DND-41 (cell line): Measurements from ENCODE around the gene RBFOX1.

Experiments
- ATAC-seq: fragments of 200-7000 bp; cut with Tn5 transposase; 3 replicates; pipeline ENCODE4 v1.9.1; 2021; ENCODE audit warnings: low read depth; ENCODE audit not compliant: insufficient read depth
- DNase-seq: peaks from one replicate; pipeline ENCODE4 v3.0.0-alpha.2; 2020
- H2AFZ ChIP-seq: 2 replicates; pipeline ENCODE4 v1.6.0; 2012; ENCODE audit warnings: low read depth, low read length
- H3K27ac ChIP-seq: 2 replicates; pipeline ENCODE4 v1.5.1; 2012; ENCODE audit warnings: low read length, inconsistent platforms
- H3K27me3 ChIP-seq: fragments of 200-600 bp; sonication (generic); 2 replicates; pipeline ENCODE4 v1.6.0; 2012; ENCODE audit warnings: low read length, mild to moderate bottlenecking, inconsistent platforms; ENCODE audit not compliant: insufficient read depth, poor library complexity
- H3K36me3 ChIP-seq: 2 replicates; pipeline ENCODE4 v1.5.1; 2012; ENCODE audit warnings: low read length, inconsistent platforms; ENCODE audit not compliant: insufficient read depth
- H3K4me1 ChIP-seq: 2 replicates; pipeline ENCODE4 v1.5.1; 2012; ENCODE audit warnings: mild to moderate bottlenecking, low read length; ENCODE audit not compliant: insufficient read depth
- H3K4me2 ChIP-seq: 2 replicates; pipeline ENCODE4 v1.6.0; 2012; ENCODE audit warnings: mild to moderate bottlenecking, moderate library complexity, low read length, inconsistent platforms; ENCODE audit not compliant: insufficient read depth
- H3K4me3 ChIP-seq, 2 experiments: fragments of 200-600 bp in 1 of 2; shearing (Covaris generic) in 1 of 2; 2 replicates each; pipeline ENCODE4 v1.5.1; 2012 to 2016; ENCODE audit warnings: inconsistent platforms in 2 of 2, low read length in 2 of 2, mild to moderate bottlenecking in 2 of 2, low read depth in 1 of 2, moderate library complexity in 1 of 2
- H3K79me2 ChIP-seq: 2 replicates; pipeline ENCODE4 v1.6.0; 2012; ENCODE audit warnings: low read length, inconsistent platforms; ENCODE audit not compliant: insufficient read depth
- H3K9ac ChIP-seq: 2 replicates; pipeline ENCODE4 v1.6.0; 2012; ENCODE audit warnings: low read depth, mild to moderate bottlenecking, inconsistent platforms, low read length, moderate library complexity
- H3K9me3 ChIP-seq: 2 replicates; pipeline ENCODE4 v1.5.1; 2012; ENCODE audit warnings: low read length, moderate library complexity, mild to moderate bottlenecking, inconsistent platforms; ENCODE audit not compliant: insufficient read depth, severe bottlenecking
- H4K20me1 ChIP-seq: 2 replicates; pipeline ENCODE4 v1.6.0; 2012; ENCODE audit warnings: low read length; ENCODE audit not compliant: insufficient read depth
- CTCF ChIP-seq: IDR thresholded peaks from 2 replicates; pipeline ENCODE4 v1.5.1; 2012; ENCODE audit warnings: borderline replicate concordance, low read length, moderate library complexity, mild to moderate bottlenecking; ENCODE audit not compliant: poor library complexity, severe bottlenecking; ENCODE audit errors: extremely low read depth
- EZH2 ChIP-seq: IDR thresholded peaks from 3 replicates; pipeline ENCODE4 v1.6.1; 2012; ENCODE audit warnings: borderline replicate concordance, low read depth, mild to moderate bottlenecking, moderate library complexity, low read length, inconsistent platforms; ENCODE audit not compliant: severe bottlenecking

Gene RBFOX1

DNA sequence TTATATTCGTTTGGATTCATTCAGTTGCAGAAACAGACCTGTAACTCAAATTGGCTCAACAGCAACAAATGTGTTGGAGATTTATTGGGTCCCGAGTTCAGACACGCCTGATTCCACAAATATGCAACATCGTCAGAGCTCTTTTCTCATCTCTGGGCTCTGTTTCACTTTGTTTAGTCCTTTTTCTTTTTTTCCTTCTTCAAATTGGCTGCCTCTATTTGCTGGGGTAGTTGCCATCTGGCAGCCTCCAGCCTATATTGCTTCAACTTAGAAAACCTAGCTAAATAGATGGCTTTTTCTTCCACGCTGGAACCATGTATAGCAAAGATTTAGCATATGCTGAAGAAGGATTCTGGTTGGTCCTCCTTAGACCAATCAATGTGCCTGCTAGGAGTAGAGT lies 398.5 kb downstream of the RBFOX1 start:
- Histone ChIP-seq H3K4me2 (no peak overlapping the region), H4K20me1 (no peaks in the 10 kb centered on the region), H3K9ac (no peak overlapping the region), H3K79me2 (no peaks in the 10 kb centered on the region), H3K36me3 (no peaks in the 10 kb centered on the region), H3K27ac (no peak overlapping the region), H3K4me1 (no peaks in the 10 kb centered on the region), H3K9me3 (no peaks in the 10 kb centered on the region), H3K27me3 (no peaks in the 10 kb centered on the region), H2AFZ (no peak overlapping the region), H3K4me3 (no peak overlapping the region)
- TF ChIP-seq CTCF, result no peak
- TF ChIP-seq EZH2, result no peak
- no peak for DNase-seq
- ATAC-seq, result no peak

- no peak for TF ChIP-seq CTCF
- Histone ChIP-seq H3K79me2 (no peaks in the 10 kb centered on the region), H3K4me1 (no peaks in the 10 kb centered on the region), H3K4me3 (no peak overlapping the region), H3K36me3 (no peaks in the 10 kb centered on the region), H3K4me2 (no peak overlapping the region), H3K27ac (no peak overlapping the region), H2AFZ (no peak overlapping the region), H3K27me3 (no peaks in the 10 kb centered on the region), H4K20me1 (no peaks in the 10 kb centered on the region), H3K9ac (no peak overlapping the region), H3K9me3 (no peaks in the 10 kb centered on the region)
- DNase-seq (no peak), ATAC-seq (no peak)
Measured at GRCh38 chr16:7736138-7736665, 403.6 kb downstream of the RBFOX1 start.

- Histone ChIP-seq H2AFZ (no peak overlapping the region), H3K4me2 (no peak overlapping the region), H3K9me3 (no peaks in the 10 kb centered on the region), H3K27ac (no peak overlapping the region), H3K4me1 (no peaks in the 10 kb centered on the region), H3K4me3 (no peak overlapping the region), H3K36me3 (no peaks in the 10 kb centered on the region), H4K20me1 (no peaks in the 10 kb centered on the region), H3K9ac (no peak overlapping the region), H3K27me3 (no peaks in the 10 kb centered on the region), H3K79me2 (no peaks in the 10 kb centered on the region)
- no peak for TF ChIP-seq CTCF
- no peak for TF ChIP-seq EZH2
- no peak for DNase-seq
- ATAC-seq, result no peak
Measured at GRCh38 chr16:7742626-7743025, 410.0 kb downstream of the RBFOX1 start.

- DNase-seq, result no peak
- no peak for TF ChIP-seq EZH2
- no peak for TF ChIP-seq CTCF
- H2AFZ ChIP-seq, result no peak overlapping the region
- H4K20me1 ChIP-seq, result no peaks in the 10 kb centered on the region
- no peak overlapping the region for H3K4me3 ChIP-seq
- no peaks in the 10 kb centered on the region for H3K79me2 ChIP-seq
- no peak overlapping the region for H3K27ac ChIP-seq
- H3K9me3 ChIP-seq, result no peaks in the 10 kb centered on the region
- no peak for ATAC-seq
- no peaks in the 10 kb centered on the region for H3K4me1 ChIP-seq
- H3K36me3 ChIP-seq, result no peaks in the 10 kb centered on the region
- H3K9ac ChIP-seq, result no peak overlapping the region
- H3K4me2 ChIP-seq, result no peak overlapping the region
- peaks cover 3% of the 10 kb centered on the region for H3K27me3 ChIP-seq
Measured at GRCh38 chr16:7744546-7745264, 412.1 kb downstream of the RBFOX1 start.
